GM19099 (cell line): ENCODE data around the gene RIN3.

Source experiments
- POLR2A ChIP-seq: IDR thresholded peaks from 3 replicates; pipeline ENCODE4 v1.6.1; 2011; ENCODE audit warnings: low read depth; ENCODE audit not compliant: insufficient read length; ENCODE audit errors: extremely low read depth

The RIN3 gene

DNA sequence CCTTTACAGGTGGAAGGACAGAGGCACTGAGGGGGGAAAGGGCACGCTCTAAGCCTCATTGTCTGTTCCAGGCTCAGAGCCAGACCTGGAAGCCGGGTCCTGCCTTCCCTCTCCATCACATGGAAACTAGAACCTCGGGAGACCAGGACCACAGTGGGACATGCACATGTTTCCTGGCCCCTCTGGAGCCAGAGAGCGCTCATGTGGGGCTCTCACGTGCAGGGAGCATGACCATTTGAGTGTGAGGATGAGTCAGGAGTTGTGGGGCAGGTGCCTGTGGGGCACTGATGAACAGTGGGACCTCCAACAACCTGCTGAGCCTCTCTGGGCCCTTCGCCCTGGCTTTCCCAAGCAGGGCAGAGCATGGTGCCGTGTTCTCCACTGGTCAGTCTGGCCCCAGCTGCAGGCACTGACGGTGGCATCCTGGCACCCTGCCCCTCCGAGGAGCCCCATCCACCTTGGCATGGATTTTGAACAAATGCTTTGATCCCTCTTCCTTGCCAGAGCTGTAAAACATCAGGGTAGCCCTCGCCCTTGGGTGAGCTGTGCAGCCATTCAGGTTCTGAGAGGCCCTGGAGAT, 100.2 kb downstream of the RIN3 start:
- no peak for TF ChIP-seq POLR2A

DNA sequence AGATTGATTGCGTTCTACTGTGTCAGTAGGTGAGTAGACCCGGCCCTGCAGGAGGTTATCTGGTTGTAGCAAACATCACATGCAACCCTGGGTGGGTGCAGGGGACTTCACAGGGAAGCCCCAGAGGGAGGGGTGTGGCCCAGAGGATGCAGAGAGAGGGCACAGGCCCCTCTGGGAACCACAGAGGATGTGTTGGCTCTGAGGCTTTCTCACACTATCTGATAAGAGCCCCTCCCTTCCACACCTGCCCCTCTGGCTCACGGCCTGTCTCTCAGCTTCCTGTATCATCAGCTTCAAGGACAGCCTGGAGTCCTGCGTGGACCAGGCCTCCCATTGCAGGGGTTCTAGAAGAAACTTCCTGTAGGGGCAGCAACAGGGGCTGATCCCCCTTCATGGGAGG, 101.9 kb downstream of the RIN3 start:
- TF ChIP-seq POLR2A = peak; percentile 36

DNA sequence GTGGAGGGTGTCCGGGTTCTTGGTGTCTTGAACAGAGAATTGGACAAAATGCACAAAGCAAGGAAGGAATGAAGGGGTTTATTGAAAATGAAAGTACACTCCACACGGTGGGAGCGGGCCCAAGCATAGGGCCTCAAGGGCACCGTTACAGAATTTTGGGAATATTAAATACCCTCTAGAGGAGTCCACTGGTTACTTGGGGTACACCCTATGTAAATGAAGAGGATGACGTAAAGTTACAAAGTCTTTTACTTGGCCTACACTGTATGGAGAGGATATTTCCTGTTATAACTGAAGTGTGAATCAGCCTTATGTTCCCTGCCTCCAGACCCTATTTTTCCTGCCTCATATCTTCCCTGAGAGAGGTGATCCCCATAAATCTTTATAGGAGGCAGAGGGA, 102.6 kb downstream of the RIN3 start:
- no peak for TF ChIP-seq POLR2A

DNA sequence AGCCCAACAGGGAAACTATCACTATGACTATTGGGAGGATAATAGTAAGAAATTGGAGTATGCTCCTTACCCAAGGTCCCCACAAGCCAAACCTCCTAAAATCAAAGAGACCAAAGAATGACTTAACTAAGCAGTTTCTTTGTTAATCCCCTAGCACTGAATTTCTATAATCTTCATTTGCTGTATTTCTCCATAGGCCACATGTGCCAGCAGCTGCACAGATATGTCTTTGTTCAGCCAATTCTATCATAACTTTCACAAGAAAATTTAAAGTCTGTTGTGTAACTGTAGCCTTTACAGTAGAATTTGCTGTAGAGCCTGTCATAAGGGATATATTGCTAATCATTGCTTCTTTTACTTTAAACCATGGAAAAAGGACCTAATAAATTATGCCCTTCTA, 104.0 kb downstream of the RIN3 start:
- no peak for TF ChIP-seq POLR2A

DNA sequence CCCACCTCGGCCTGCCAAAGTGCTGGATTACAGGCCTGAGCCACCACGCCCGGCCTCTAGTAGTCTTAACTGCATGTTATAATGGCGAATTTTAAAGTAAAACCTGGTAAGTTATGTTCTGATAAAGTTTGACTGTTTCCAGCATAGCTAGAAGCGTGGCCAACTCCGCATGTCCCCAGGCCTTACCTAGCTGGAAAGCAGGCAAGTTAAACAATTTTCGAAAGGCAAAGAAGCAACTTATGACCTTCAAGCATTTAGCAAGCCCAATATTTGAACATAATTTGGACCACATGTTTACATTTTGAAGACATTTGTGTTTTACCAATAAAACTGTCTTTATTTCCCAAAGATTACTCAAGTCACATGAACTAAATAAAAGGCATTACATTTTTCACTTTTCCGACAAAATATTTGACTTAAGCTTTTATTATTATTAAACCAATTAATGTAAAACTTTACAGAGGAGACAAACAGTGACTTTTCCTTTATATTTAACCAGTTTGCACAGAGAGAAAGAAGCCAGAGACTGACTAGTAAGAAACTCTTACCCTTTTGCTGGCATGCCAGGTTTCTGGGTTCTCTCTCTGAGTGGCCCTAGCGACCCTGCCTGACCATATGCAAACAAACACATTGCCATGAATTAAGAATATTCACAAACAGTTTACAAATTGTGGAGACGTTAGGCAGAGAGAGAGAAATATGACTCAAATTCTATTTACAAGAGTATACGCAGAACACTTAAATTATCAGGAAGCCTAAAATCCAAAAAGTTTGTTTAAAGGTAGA, 106.3 kb downstream of the RIN3 start:
- no peak for TF ChIP-seq POLR2A

DNA sequence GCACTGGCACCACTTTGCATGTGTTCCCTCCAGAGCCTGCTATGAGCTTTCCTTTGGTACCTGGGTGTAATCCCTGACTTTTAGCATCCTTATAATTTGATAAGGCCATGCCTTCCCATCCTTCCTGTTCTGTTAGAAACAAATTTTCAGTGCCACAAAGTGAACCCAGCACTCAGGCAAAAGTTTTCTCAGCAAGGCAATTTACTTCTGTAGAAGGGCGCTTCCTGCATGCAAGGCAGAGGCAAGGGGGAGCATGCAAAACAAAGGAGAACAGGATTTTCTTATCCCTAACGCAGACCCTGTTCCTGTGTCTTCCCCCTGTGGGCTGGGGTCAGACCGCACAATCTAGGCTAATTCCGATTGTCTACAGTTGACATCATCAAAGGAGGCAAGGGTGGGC, 108.7 kb downstream of the RIN3 start:
- no peak for TF ChIP-seq POLR2A

DNA sequence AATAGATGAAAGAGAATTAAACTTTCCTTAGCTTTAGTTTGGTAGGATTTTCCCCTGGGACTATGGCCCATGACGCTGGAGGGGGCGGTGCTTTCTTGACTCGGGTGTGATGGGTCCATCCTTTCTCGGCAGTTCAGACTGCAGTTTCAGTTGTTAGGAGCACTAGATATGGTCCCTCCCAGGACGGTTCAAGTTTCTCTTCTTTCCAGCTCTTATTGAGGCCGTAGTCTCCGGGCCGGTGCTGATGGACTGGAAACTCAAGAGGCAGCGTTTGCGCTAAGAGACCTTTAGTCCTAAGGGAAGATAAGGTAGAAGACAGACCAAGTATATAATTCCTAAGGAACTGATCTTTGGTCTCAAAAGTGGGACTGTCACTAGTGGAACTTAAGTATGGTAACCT, 111.2 kb downstream of the RIN3 start:
- TF ChIP-seq POLR2A = no peak

DNA sequence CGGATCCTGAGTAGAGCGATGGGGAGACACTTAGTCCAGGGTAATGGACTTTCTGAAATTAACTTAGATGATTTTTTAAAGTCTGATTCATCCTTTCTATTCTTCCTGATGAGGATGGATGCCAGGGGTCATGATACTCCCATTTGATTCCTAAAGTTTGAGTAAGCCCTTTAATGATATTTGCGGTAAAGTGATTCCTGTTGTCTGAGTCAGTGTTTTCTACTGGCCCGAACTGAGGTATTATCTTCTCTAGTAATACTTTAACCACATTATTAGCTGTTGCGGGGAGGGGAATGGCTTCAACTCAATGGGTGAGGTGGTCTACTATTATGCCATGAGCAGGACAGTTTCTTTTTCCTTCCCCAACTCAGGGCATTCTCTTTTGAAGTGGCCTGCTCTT, 111.6 kb downstream of the RIN3 start:
- no peak for TF ChIP-seq POLR2A

DNA sequence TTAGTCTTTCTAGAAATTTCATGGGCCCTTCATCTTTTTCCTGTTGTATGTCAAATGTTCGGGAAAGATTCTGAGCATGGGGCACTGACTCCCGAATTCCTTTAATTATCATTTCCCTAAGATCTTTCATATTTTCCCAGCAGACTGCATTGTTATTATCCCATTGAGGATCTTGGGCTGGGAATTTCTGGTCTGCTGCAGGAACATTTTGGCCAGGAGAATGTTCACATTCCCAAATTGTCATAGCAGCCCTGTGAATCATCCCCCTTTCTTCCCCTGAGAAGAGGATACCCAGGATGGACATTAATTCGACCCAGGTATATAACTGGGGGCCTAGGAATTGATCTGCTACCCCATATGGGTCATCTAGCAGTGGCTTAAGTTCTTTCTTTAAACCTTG, 112.5 kb downstream of the RIN3 start:
- TF ChIP-seq POLR2A = no peak

DNA sequence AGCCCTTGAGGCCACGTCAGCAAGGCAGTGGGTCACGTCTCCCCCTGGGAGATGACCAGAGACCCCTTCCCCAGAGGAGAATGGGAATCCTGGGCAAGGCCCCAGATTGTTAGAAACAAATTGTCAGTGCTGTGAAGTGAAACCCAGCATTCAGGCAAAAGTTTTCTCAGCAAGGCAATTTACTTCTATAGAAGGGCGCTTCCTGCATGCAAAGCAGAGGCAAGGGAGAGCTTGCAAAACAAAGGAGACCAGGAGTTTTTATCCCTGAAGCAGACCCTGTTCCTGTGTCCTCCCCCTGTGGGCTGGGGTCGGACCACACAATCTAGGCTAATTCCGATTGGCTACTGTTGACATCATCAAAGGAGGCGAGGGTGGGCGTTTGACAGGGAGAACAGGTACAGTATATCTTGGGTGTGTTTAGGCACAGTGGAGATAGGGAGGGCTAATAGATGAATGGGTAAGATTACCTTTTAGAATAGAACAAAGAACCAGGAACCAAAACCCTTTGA, 114.2 kb downstream of the RIN3 start:
- TF ChIP-seq POLR2A = no peak

DNA sequence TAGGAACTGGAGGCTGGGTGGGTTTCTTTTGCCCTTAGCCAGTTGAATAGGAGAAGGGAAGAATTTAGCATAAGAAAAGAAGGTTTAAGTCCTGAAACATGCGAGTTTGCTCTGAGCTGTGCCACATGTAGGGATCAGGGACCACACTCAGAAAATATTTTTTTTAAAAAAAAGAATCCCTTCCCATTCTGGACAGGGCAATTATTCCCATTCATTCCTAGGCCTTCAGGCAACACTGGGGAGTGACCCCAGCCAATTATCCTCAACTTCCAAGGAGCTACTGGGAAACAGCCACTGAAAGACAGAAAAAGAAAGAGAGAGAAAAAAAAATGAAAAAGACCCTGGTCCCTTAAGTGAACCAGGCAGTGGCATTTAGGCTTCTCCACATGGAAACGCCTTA, 115.1 kb downstream of the RIN3 start:
- no peak for TF ChIP-seq POLR2A

DNA sequence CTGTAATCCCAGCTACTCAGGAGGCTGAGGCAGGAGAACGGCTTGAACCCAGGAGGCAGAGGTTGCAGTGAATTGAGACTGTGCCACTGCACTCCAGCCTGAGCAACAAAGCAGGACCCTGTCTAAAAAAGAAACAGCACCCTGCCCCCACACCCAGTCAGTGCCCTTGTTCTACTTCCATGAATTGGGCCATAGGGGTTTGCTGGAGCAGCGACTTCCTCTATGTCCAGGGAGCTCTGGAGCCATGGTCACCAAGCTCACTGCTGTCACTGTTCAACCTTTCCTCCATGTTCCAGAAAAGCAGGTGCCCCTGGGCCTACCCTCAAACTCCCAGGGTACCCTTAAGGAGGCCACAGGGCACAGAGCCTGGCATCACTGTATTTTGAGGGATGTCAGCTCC, 116.8 kb downstream of the RIN3 start:
- no peak for TF ChIP-seq POLR2A

DNA sequence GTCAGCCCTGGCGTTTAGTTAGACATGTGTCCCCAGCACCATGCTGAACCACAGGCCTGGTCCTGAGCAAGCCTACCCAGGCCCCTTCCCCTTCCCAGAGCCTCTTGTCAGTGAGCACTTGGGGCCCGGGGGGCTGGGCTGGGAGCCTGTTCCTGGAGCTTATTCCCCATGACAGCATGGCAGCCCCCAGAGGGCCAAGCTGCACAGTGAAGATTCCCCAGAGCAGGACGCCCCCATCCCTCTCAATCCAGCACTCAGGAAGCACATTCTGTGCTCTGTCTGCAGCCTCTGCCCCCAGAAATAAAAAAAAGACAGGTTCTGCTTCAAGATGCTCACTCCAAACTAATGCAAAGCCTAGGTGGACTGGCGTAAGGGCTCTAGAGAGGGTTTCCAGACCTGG, 117.5 kb downstream of the RIN3 start:
- no peak for TF ChIP-seq POLR2A

DNA sequence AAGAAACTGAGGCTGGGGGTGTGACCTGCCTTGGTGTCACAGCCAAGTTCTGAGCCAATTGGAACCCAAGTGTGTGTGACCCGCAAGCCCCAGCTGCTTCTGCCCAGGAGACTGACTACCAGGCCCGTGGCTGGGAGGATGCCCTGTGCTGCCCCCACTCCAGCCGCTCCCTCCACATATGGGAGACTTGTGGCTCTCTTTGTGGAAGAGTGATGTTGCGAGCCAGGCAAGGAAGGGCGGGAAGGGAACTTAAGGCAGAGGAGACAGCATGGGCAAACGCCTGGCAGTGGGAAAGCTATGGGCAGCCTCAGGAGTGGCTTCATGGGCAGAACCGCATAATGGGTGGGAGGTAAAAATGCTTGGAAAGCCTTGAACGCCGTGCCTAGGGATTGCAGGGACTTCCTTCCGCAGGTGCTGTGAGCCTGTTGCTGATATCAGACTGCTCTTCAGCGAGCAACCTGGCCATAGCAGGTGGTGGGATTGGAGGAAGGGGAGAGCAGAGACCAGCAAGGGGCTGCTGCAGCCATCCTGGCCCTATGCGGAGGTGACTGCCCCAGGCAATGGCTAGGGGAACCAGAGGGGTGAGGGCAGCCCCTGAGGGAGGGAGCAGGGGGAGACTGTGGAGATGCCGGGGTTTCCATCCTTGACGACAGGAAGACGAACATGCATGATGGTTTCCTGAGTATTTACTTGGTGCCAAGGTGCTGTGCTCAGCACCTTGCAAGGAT, 119.1 kb downstream of the RIN3 start:
- TF ChIP-seq POLR2A = no peak

DNA sequence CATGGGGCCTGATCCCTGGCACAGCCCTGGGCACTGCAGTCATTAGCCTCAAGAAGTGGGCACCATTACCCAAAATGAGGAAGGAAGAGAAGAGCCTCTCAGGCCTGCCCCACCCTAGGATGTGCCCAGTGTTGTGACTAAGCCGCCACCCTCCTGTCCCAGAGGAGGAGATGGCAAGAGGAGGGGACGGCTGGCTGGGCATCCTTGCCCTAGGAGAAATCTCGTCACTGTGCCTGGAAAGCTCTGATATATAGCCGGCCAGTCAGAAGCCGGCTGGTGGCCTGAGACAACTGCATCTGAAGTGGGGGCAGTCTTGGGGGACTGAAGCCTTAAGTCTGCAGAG, 119.7 kb downstream of the RIN3 start:
- no peak for TF ChIP-seq POLR2A

DNA sequence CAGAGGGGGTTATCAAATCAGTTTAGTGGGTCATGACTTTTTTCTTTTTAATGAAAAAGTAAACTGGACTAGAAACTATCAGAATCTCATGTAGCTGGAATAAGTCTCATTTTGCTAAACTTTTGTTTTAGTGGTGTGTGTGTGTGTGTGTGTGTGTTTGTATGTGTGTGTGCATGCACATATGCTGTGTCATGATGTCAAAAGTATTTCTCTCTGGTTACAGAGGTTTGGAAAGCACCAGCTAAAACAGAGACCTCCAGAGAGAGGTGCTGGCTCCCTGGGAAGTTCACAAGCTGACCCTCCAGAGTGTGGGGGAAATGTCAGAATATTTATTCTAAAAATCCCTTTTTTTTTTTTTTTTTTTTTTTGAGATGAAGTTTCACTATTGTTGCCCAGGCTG, 120.1 kb downstream of the RIN3 start:
- TF ChIP-seq POLR2A = no peak
